Measurements from ENCODE around the gene THSD4. TPM values are rescaled to one million over a fixed set of nuclear protein-coding genes. Genes with fewer than 3 reads are reported as not detected.
A peak's percentile ranks its signal among the peaks of the same experiment; 100 is the strongest.

Gene THSD4
- total RNA-seq, 1 donor from 2014 or later, result 73.5 TPM

GRCh38 chr15:71691081-71691457 lies 575.8 kb downstream of the THSD4 start:
- no peak overlapping the region for H3K4me3 ChIP-seq (ENCODE audit: low read depth, low read length)
- TF ChIP-seq CTCF (conservative IDR thresholded peaks at IDR 0.05; ENCODE audit: low read depth, low read length), result no peak
- DNase-seq (ENCODE audit: low read depth), result no peak

GRCh38 chr15:71691458-71692417 lies 576.5 kb downstream of the THSD4 start:
- peak overlapping the region; percentile 3 for H3K4me3 ChIP-seq (ENCODE audit: low read depth, low read length)
- peak; percentile 58 for DNase-seq (ENCODE audit: low read depth)
- no peak for TF ChIP-seq CTCF (conservative IDR thresholded peaks at IDR 0.05; ENCODE audit: low read depth, low read length)

GRCh38 chr15:71697236-71697635 lies 582.0 kb downstream of the THSD4 start:
- no peak overlapping the region for H3K4me3 ChIP-seq (ENCODE audit: low read depth, low read length)
- no peak for DNase-seq (ENCODE audit: low read depth)
- TF ChIP-seq CTCF (conservative IDR thresholded peaks at IDR 0.05; ENCODE audit: low read depth, low read length), result no peak

DNA sequence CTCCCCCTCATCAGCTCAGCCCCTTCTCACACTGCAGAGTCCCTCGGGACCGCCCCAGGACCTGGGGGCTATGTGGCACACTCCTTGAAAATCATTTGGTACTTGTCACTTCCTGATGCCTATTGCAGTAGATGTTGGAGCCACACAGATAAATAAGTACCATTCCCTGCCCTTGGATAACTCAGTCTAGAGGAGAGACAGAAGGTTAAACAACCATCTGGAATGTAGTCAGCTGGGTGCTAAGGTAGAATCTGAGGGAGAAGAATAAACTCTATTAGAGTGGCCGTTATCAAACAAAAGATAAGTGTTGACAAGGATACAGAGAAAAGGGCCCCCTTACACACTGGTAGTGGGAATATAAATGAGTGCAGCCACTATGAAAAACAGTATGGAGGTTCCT lies 582.8 kb downstream of the THSD4 start:
- DNase-seq (ENCODE audit: low read depth), result no peak
- no peak for TF ChIP-seq CTCF (conservative IDR thresholded peaks at IDR 0.05; ENCODE audit: low read depth, low read length)
- H3K4me3 ChIP-seq (ENCODE audit: low read depth, low read length), result no peak overlapping the region

- H3K4me3 ChIP-seq (ENCODE audit: low read depth, low read length), result no peak overlapping the region
- TF ChIP-seq CTCF (conservative IDR thresholded peaks at IDR 0.05; ENCODE audit: low read depth, low read length), result no peak
- no peak for DNase-seq (ENCODE audit: low read depth)
Measured at GRCh38 chr15:71698742-71699141, 583.5 kb downstream of the THSD4 start.

DNA sequence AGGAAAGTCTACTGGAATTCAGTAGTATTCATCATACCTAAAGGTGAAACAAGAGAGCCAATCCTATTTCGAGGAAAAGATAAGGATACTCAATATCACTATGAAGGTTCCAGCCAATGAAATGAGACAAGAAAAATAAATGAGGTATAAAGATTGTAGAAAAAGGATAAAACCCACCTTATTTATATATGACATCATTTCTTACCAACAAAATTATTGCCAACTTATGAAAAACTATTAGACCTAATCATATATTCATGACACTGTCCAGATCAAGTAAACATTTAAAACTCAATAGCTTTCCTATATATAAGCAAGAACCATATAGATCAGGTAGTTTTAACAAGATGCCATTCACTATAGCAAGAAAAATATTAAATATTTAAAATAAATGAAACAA lies 584.7 kb downstream of the THSD4 start:
- TF ChIP-seq CTCF (conservative IDR thresholded peaks at IDR 0.05; ENCODE audit: low read depth, low read length), result no peak
- DNase-seq (ENCODE audit: low read depth), result no peak
- no peak overlapping the region for H3K4me3 ChIP-seq (ENCODE audit: low read depth, low read length)

- no peak overlapping the region for H3K4me3 ChIP-seq (ENCODE audit: low read depth, low read length)
- TF ChIP-seq CTCF (conservative IDR thresholded peaks at IDR 0.05; ENCODE audit: low read depth, low read length), result no peak
- DNase-seq (ENCODE audit: low read depth), result no peak
Measured at GRCh38 chr15:71701808-71702207, 586.5 kb downstream of the THSD4 start.

All from epithelial cell of proximal tubule (primary cell).